ENCODE results near the gene ACTR1B. TPM values are rescaled to one million over a fixed set of nuclear protein-coding genes. Genes with fewer than 3 reads are reported as not detected.

Gene ACTR1B
- total and polyA plus RNA-seq, 2 donors (not counting 3 experiments of a cell fraction or from before 2014, with no cell fraction given) = 49.8 to 60.9 TPM

- peaks cover 2% of the 10 kb centered on the region in 2 experiments for H3K27me3 ChIP-seq (ENCODE audit: control insufficient read depth in 2 of 2, insufficient read depth in 2 of 2, low read length in 2 of 2)
- CTCF ChIA-PET = interaction anchor here (0.7 to 9.1 kb wide), 7 partner anchors 8 to 678 kb away, joined by 3 to 68 read pairs (median 5); no protein-coding TSS in a partner anchor
- no peaks in the 10 kb centered on the region for H3K9me3 ChIP-seq (replicated peaks; ENCODE audit: control insufficient read depth, insufficient read depth, low read length)
- no peaks in the 10 kb centered on the region for H3K9me1 ChIP-seq (replicated peaks; ENCODE audit: control insufficient read depth, extremely low read depth, insufficient read depth, low read length)
- intact Hi-C loops (cut with micrococcal nuclease) (no loop called here), dilution Hi-C loops (cut with MboI; ENCODE audit: extremely low pct_ligation_motif_present, low sequenced_read_pairs) (no loop called here)
- TF ChIP-seq GATA2 (IDR thresholded peaks at IDR 0.05; ENCODE audit: insufficient read depth, insufficient read length, low read depth, low read length) (no peak), MYC (IDR thresholded peaks at IDR 0.05; ENCODE audit: low read depth, low read length) (no peak), POLR2AphosphoS5 (IDR thresholded peaks at IDR 0.05; ENCODE audit: insufficient read depth, low read depth, low read length) (no peak)
- no peak for DNase-seq (ENCODE audit: low read depth, low spot score)
- H3K9ac ChIP-seq (replicated peaks; ENCODE audit: extremely low read depth, insufficient read depth, low read length) = no peak overlapping the region
- H3K79me2 ChIP-seq (ENCODE audit: control insufficient read depth, insufficient read depth, low read length) = no peaks in the 10 kb centered on the region
- H2AFZ ChIP-seq (ENCODE audit: low read depth, low read length) = no peak overlapping the region
- H3K27ac ChIP-seq (ENCODE audit: insufficient read depth, low read depth, low read length) = no peak overlapping the region
- BruUV-seq (replicated peaks) = no TSS peak
- H3K4me1 ChIP-seq (ENCODE audit: control insufficient read depth, extremely low read depth, insufficient read depth, low read length) = no peaks in the 10 kb centered on the region
- FAIRE-seq = no peak
- POLR2A ChIA-PET = no interaction called here
- H3K36me3 ChIP-seq (ENCODE audit: control insufficient read depth in 2 of 2, extremely low read depth in 1 of 2, insufficient read depth in 2 of 2, low read length in 2 of 2) = no peaks in the 10 kb centered on the region
- H3K4me3 ChIP-seq (replicated peaks in 1 of 3; ENCODE audit: insufficient read depth in 1 of 3, low read depth in 1 of 3, low read length in 3 of 3) = no peak overlapping the region
- no peaks in the 10 kb centered on the region for H4K20me1 ChIP-seq (replicated peaks; ENCODE audit: control insufficient read depth, extremely low read depth, insufficient read depth, low read length)
- no peak overlapping the region for H3K4me2 ChIP-seq (ENCODE audit: insufficient read depth, low read length)
Measured at GRCh38 chr2:97707362-97708047, 43.7 kb upstream of the ACTR1B start.

- POLR2A ChIA-PET = no interaction called here
- FAIRE-seq = no peak
- dilution Hi-C loops (cut with MboI; ENCODE audit: extremely low pct_ligation_motif_present, low sequenced_read_pairs) = no loop called here
Measured at GRCh38 chr2:97706708-97707345, 43.0 kb upstream of the ACTR1B start.

More at GRCh38 chr2:97706708-97707345, 43.0 kb upstream of the ACTR1B start:
- H3K9me1 ChIP-seq (replicated peaks; ENCODE audit: control insufficient read depth, extremely low read depth, insufficient read depth, low read length) = no peaks in the 10 kb centered on the region
- H4K20me1 ChIP-seq (replicated peaks; ENCODE audit: control insufficient read depth, extremely low read depth, insufficient read depth, low read length) = no peaks in the 10 kb centered on the region
- no peak overlapping the region for H3K27ac ChIP-seq (ENCODE audit: insufficient read depth, low read depth, low read length)
- H3K4me1 ChIP-seq (ENCODE audit: control insufficient read depth, extremely low read depth, insufficient read depth, low read length) = no peaks in the 10 kb centered on the region
- CTCF ChIA-PET = interaction anchor here (0.7 to 9.1 kb wide), 5 partner anchors 8 to 678 kb away, joined by 3 to 68 read pairs (median 4); no protein-coding TSS in a partner anchor
- no peaks in the 10 kb centered on the region for H3K36me3 ChIP-seq (ENCODE audit: control insufficient read depth in 2 of 2, extremely low read depth in 1 of 2, insufficient read depth in 2 of 2, low read length in 2 of 2)
- H3K9ac ChIP-seq (replicated peaks; ENCODE audit: extremely low read depth, insufficient read depth, low read length) = no peak overlapping the region
- no peak overlapping the region for H2AFZ ChIP-seq (ENCODE audit: low read depth, low read length)
- no peak for DNase-seq (ENCODE audit: low read depth, low spot score)
- H3K4me3 ChIP-seq (replicated peaks in 1 of 3; ENCODE audit: insufficient read depth in 1 of 3, low read depth in 1 of 3, low read length in 3 of 3) = no peak overlapping the region
- TF ChIP-seq MAX (IDR thresholded peaks at IDR 0.05; ENCODE audit: insufficient read depth, insufficient read length) (no peak), GATA2 (IDR thresholded peaks at IDR 0.05; ENCODE audit: insufficient read depth, insufficient read length, low read depth, low read length) (no peak), POLR2A (IDR thresholded peaks at IDR 0.05; ENCODE audit: low read depth, low read length) (no peak), EZH2 (IDR thresholded peaks at IDR 0.05; ENCODE audit: borderline replicate concordance, low read depth, low read length, severe bottlenecking) (no peak), MYC (IDR thresholded peaks at IDR 0.05; ENCODE audit: low read depth, low read length) (no peak), POLR2AphosphoS5 (IDR thresholded peaks at IDR 0.05; ENCODE audit: insufficient read depth, low read depth, low read length) (no peak), FOS (IDR thresholded peaks at IDR 0.05; ENCODE audit: borderline replicate concordance, insufficient read depth, low read length) (no peak)
- intact Hi-C loops (cut with micrococcal nuclease) = no loop called here
- no peaks in the 10 kb centered on the region for H3K9me3 ChIP-seq (replicated peaks; ENCODE audit: control insufficient read depth, insufficient read depth, low read length)
- no TSS peak for BruUV-seq (replicated peaks)
- no peak overlapping the region for H3K4me2 ChIP-seq (ENCODE audit: insufficient read depth, low read length)
- no peaks in the 10 kb centered on the region for H3K79me2 ChIP-seq (ENCODE audit: control insufficient read depth, insufficient read depth, low read length)
- peaks cover 2% of the 10 kb centered on the region in 2 experiments for H3K27me3 ChIP-seq (ENCODE audit: control insufficient read depth in 2 of 2, insufficient read depth in 2 of 2, low read length in 2 of 2)
